Body of pancreas (tissue), 4 donors: Measurements from ENCODE around the gene RASA3.

Source experiments
- CTCF ChIP-seq, 7 experiments: fragments of 450-650 bp in 4 of 7; fragments of 200-600 bp in 3 of 7; sonication (generic) in 3 of 7; IDR thresholded peaks; one replicate each; pipeline ENCODE4 v1.5.1; 2016 to 2019; ENCODE audit warnings: antibody characterized with exemption in 7 of 7
- POLR2A ChIP-seq, 3 donors: fragments of 450-650 bp; IDR thresholded peaks; one replicate each; pipeline ENCODE4 v1.6.1; 2016; ENCODE audit warnings: antibody characterized with exemption in 3 of 3, mild to moderate bottlenecking in 2 of 3

DNA sequence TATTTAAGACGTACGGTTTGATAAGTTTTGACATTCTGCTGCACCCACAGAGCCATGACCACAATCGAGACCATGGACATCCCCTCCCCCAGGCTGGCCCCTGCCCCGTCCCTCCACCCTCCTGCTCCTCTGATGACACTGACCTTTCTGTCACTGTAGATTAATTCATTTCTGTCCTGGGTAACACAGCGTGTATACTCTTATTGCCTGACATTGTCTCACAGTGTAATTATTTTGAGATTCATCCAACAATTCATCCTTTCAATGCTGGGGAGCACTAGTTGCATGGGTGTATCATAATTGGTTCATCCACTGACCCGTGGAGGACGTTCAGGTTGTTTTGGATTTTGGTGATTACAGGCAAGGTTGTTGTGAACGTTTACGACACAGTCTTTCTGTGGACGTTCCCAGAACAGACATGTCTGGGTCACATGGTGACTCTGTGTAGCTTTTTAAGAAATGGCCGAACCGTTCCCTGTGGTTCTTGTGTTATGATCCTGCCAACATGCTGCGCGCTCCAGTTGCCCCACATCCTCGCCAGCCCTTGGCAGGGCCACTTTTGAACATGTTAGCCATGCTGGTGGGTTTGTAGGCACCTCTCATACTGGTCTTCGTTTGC is 200.5 kb downstream of the RASA3 start:
- TF ChIP-seq CTCF (IDR thresholded peaks at IDR 0.05) (no peak), POLR2A (IDR thresholded peaks at IDR 0.05) (no peak)
